HG03575 (cell line): ENCODE results near the gene CYP3A5.
"Not testable (repeated sequence)": the region's sequence is repeated elsewhere in the genome, so short reads cannot be mapped to it uniquely, and the experiment has no call there.

ENCODE experiments used
- ATAC-seq: cut with Tn5 transposase; IDR thresholded peaks from one replicate; pipeline ENCODE4 v1.9.1; 2021; ENCODE audit not compliant: unreplicated experiment, insufficient number of reproducible peaks, low FRiP score; ENCODE audit errors: extremely low read depth

The CYP3A5 gene

GRCh38 chr7:99648843-99649242 lies 31.0 kb downstream of the CYP3A5 start:
- no peak for ATAC-seq

- no peak for ATAC-seq
These were observed 34.2 kb downstream of the CYP3A5 start for GRCh38 chr7:99645590-99645989.

GRCh38 chr7:99644431-99644830 lies 35.4 kb downstream of the CYP3A5 start:
- no peak for ATAC-seq

- ATAC-seq = no peak
These were observed 36.3 kb downstream of the CYP3A5 start for GRCh38 chr7:99643464-99643863.

- ATAC-seq = no peak
These were observed 37.8 kb downstream of the CYP3A5 start for GRCh38 chr7:99642027-99642426.

GRCh38 chr7:99639267-99639666 lies 40.5 kb downstream of the CYP3A5 start:
- ATAC-seq = no peak

- no peak for ATAC-seq
These were observed 41.1 kb downstream of the CYP3A5 start for GRCh38 chr7:99638731-99639130.

GRCh38 chr7:99637414-99637813 lies 42.4 kb downstream of the CYP3A5 start:
- not testable (repeated sequence) for ATAC-seq

- ATAC-seq = no peak
These were observed 48.3 kb downstream of the CYP3A5 start for GRCh38 chr7:99631295-99632109.

GRCh38 chr7:99629643-99630042 lies 50.2 kb downstream of the CYP3A5 start:
- no peak for ATAC-seq

GRCh38 chr7:99628471-99629465 lies 51.0 kb downstream of the CYP3A5 start:
- no peak for ATAC-seq

- no peak for ATAC-seq
These were observed 52.3 kb downstream of the CYP3A5 start for GRCh38 chr7:99627513-99627912.

- no peak for ATAC-seq
These were observed 53.1 kb downstream of the CYP3A5 start for GRCh38 chr7:99626661-99627060.

GRCh38 chr7:99625961-99626360 lies 53.8 kb downstream of the CYP3A5 start:
- no peak for ATAC-seq

GRCh38 chr7:99625321-99625720 lies 54.5 kb downstream of the CYP3A5 start:
- no peak for ATAC-seq

GRCh38 chr7:99624484-99624883 lies 55.3 kb downstream of the CYP3A5 start:
- no peak for ATAC-seq

- no peak for ATAC-seq
These were observed 55.9 kb downstream of the CYP3A5 start for GRCh38 chr7:99623702-99624447.

GRCh38 chr7:99623091-99623693 lies 56.6 kb downstream of the CYP3A5 start:
- ATAC-seq = no peak

- no peak for ATAC-seq
These were observed 57.2 kb downstream of the CYP3A5 start for GRCh38 chr7:99622596-99622995.
